Endothelial cell of hepatic sinusoid (primary cell): ENCODE measurements around the gene RNF182.

Experiments
- in situ Hi-C: cut with HindIII; loops from 2 replicates; pipeline ENCODE4 v1.10.0; 2017; ENCODE audit warnings: low sequenced_read_pairs

RNF182 gene

DNA sequence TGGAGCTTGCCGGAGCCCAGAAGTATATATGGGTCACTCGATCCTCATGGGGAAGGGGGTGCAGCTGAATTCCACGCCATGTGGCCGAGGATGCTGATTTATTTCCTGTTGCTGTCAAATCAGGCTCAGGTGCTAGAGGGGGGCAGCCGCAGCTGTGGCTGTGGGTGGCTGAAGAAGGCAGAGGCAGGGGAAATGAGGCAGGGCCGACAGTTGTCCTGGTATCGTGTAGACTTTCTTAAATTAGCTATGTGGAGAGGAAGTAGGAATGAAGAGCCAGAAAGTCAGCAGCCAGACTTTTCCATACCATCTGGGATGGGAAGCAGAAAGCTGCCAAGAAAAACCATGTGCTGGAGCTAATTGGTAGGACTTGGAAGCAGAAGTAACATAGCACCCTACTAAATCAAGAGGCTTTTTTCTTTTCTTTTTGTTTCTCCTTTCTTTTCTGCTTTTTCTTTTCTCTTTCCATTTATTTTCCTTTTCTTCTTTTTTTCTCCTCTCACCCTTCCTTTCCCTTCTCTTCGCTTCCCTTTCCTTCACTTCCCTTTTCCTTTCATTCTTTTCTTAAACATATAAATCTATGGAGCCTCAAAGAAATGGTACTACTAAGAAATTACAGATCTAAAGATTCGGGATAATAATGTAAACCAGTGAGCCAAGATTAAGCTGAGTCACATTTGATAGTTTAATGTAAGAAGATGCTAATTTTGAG, 102.2 kb downstream of the RNF182 start:
- in situ Hi-C loops, result no loop called here

DNA sequence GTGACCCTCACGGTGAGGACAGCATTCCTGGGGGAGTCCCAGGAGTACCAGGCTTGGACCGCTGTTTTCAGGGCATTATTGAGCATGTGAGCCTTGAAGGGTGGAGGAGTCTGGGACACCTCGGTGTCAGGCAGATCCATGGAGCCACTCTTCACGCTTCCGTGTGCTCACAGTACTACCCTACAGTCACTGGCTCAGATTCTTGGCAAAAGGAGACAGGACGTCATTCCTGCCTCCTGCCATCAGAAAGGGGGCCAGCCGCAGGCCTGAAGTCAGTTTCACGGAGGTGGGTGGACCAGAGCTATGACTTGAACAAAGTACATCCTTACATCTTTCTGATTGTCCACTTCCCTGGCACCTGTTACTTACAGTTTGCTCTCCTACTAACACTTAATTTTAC, 103.9 kb downstream of the RNF182 start:
- in situ Hi-C loops, result no loop called here

DNA sequence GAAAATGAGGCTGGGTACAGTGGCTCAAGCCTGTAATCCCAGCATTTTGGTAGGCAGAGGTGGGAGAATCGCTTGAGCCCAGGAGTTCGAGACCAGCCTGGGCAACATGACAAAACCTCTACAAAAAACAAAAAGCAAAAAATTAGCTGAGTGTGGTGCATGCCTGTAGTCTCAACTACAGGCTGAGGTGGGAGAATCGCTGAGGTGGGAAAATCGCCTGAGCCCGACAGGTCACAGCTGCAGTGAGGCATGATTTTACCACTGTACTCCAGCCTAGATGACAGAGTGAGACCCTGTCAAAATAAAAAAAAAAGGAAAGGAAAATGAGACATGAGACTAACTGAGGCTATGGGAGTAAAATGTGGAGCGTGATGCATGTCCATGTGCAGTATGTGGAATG, 104.9 kb downstream of the RNF182 start:
- in situ Hi-C loops, result no loop called here
